Activated CD4-positive, alpha-beta T cell treated with anti-CD3 and anti-CD28 coated beads, Interleukin-2, amount 50 U/mL, for 48 hours (primary cell): ENCODE results near the gene CDK5RAP2.

Experiments
- DNase-seq, 2 experiments: peaks; one replicate each; pipeline ENCODE4 v3.0.0-alpha.2; 2020

Gene CDK5RAP2

DNA sequence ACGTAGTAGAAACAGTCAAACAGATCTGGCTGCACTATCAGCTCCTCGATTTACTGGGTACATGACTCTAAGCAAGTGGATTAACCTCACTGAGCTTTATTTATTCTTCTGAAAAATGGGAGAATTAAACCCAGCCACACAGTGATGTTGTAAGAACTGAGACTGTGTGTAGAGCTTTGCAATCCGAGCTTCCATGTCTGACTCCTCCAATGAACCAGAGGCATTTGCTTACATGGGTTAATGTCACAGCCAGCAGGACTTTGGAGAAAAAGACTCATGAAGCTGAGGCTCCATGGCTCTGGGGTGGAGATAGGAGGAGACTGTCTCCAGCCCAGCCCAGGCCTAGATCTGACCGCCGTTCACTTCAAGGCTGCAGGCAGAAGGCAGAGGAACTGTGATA lies 201.3 kb downstream of the CDK5RAP2 start:
- DNase-seq: no peak

DNA sequence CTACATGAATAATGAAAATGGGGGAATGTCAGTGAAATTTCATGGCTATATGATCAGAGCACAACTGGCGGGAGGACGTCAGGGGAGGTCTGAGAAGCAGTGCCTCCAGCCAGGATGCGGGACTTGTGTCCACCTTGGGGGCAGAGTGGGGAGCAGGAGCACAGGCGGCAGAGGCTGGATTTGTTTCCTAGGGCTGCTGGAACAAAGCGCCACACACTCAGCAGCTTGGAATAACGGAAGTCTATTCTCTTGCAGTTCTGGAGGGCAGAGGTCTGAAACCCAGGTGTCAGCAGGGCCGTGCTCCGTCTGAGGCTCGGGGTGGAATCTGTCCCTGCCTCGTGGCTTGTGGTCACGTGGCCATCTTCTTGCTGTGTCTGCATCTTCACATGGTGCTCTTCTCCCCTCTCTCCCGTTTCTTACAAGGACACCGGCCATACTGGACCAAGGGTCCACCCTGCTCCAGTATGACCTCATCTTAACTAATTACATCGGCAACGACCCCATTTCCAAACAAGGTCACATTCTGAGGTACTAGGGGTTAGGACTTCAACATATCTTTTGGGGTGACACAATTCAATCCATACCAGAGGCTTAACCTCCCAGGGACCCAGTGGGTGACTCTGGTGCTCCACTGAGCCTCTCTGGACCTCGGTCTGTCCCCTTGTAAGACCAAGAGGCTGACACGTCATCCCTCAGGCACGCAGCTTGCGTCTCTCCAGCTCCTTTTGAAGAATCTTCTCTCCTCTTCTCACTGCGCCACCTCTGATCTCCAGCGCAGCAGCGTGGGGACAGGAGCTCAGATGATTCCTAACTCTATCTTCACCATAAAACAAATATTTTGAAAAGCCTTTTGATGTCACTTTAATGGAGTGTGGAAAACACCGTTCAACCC lies 202.5 kb downstream of the CDK5RAP2 start:
- DNase-seq: no peak

DNA sequence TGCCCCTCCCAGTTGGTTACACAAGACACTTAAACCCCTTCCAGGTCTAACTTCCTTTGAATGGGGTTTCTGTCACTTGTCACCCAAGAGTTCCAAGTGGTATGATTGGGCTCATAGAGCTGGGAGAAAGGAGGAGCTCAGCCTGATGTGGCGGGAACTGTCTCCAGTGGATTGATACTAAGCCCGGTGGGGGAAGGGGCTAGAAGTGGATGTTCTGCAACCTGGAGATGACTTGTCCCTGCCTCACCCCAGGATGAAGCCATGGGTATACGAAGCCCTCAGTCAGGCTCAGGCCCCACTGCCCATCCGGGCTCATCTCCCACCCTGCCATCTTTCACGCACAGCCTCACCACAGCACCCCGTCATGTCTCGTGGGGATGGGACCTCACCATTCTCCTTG lies 203.9 kb downstream of the CDK5RAP2 start:
- DNase-seq: no peak

DNA sequence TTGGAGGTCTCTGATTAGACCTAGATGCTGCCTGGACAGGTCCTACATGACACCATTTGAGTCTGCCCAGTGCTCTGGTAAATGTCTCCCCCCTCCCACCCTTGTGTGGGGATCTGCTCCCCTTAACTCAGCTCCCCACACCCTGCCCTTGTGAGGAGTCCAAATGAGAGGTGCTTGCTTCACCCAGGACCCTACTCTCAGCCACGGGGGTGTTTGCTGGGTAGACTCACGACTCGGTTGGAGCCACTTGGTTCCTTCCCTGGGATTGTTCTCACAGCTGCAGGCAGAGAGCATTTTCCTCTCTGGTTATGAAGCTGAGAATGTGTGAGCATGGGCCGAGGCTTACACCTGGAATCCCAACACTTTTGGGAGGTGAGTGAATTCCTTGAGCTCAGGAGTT lies 204.7 kb downstream of the CDK5RAP2 start:
- DNase-seq: no peak

DNA sequence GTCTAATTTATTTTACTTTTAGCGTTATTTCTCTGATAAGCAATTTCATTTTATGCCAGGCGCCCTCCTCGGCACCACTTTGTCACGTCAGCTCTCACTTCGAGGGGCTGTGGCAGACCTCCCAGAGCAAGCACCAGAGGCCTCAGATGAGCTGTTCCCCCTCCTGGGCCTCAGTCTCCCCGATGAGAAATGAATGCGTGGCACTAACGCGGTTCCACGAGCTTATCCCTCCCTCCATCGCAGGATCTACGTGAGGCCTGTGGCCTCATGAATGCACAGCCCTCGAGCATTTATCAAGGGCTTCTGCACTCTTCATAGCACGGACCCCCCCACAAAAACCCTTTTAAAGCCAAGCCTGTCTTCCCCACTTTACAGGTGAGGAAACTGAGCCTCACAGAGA lies 205.2 kb downstream of the CDK5RAP2 start:
- no peak for DNase-seq

DNA sequence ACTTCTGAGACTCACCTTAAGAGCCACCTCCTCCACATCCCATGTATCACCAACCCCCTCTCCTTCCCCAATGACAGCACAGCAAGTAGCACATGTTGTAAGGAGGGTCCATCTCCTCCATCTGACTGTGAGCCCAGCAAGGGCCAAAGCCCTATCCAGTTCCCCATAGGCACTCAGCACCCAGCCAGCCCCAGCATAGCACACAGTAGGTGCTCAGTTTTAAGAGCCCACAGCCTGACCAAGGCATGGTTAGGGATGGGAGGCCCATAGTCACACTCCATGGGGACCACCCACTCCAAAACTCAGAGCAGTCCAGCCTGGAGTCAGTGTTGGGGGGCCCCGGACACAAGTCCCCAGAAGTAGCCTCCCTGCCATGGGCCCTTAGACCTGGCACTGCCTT lies 205.7 kb downstream of the CDK5RAP2 start:
- DNase-seq: no peak

DNA sequence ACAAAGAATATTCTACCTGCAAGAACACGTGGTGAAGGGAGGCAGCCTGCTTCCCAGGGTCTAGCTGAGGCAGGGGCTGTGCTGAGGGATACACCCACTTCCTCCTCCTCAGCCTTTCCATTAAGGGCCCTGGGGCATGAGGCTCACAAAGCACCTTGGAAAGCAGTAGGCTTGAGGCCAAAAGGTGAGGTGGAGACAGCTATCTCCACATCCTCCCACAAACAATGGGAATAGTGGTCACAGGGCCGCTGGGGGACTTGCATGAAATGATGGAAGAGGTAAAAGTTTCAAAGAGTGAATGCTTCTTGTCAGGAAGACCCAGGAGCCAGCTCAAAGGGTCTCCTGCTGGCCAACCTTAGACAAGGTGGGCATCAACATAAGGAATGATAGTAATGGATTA lies 207.9 kb downstream of the CDK5RAP2 start:
- DNase-seq: no peak

DNA sequence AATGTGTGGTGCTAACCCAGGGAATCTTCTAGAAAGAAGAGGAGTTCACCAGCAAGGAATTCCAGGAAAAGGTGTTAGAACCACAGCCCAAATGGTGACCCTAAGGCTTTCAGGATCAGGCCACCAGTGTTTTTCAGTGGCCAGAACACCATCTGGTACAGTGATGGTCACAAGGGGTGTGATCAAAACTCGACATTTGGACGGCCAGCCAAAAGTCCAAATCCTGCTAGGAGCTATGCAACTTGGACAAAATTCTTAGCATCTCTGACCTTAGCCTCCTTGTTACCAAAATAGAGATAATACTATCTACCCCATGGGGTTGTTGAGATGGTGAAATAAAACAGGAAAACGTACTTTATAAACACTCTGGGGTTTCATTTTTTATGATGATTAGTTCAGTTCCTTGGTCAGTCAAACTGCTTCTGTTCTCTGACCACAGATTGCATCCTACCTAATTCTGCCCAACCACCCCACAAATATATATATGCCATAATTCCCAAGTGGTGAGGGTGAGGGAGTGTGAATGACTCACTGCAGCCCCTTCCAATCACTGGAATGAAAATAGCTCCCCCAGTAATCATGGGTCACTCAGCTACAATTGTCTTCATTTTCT lies 210.3 kb downstream of the CDK5RAP2 start:
- no peak for DNase-seq

DNA sequence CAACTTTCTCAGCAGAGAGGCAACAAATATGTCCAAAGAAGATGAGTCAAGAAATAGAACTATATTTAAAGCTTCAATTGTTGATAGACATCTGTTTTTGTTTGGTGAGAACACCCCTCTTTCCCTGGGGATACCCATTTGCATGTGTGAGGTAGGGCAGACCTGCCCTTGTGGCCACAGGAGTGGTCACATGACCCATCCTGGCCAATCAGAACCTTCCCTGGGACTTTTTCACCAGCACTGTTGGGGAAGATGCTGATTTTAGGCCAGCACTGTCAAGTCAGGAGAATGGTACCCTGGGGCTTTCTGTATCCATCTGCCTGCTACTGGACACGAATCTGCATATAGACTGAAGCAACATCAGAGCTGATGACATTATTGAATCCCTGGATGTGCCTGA lies 211.2 kb downstream of the CDK5RAP2 start:
- DNase-seq: no peak

DNA sequence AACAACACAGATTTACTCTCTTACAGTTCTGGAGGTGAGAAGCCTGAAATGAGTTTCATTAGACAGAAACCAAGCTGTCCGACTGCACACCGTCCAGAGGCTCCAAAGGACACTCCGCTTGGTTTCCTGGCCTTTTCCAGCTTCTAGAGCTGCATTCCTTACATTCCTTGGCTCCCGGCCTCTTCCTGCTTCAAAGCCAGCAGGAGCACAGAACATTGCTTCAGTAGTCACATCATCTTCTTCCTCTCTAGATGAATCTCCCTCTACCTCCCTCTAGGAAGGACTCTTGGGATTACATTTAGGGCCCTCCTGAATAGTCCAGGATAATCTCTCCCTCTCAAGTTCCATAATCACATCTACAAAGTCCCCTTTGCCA lies 213.3 kb downstream of the CDK5RAP2 start:
- no peak for DNase-seq

DNA sequence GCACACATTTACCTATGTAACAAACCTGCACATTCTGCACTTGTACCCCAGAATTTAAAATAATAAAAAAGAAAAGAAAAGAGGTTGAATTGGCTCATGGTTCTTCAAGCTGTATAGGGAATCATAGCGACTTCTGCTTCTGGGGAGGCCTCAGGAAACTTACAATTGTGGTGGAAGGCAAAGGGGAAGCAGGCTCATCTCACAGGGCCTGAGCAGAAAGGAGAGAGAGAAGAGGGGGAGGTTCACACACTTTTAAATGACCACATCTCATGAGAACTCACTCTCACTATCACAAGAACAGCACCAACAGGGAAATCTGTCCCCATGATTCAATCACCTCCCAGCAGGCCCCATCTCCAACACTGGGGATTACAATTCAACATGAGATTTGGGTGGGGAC lies 214.6 kb downstream of the CDK5RAP2 start:
- DNase-seq: no peak

DNA sequence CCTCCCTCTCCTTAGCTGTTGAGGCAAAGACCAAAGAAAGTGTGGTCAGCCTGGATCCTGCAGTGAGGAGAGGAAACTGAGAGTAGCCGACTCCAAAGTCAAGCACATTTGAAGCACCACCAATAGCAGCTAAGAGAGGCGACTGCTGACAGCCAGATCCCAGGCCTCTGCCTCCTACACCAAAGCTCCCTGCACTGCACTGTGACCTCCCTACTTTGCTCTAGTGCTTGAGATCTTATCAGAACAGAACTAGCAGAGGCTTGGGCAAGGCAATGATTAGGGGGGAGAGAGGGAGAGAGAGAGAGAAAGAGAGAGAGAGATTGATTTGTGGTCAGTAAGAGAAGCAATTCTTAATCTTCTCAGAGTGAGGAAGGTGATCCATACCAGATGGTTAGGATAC lies 216.3 kb downstream of the CDK5RAP2 start:
- no peak for DNase-seq

DNA sequence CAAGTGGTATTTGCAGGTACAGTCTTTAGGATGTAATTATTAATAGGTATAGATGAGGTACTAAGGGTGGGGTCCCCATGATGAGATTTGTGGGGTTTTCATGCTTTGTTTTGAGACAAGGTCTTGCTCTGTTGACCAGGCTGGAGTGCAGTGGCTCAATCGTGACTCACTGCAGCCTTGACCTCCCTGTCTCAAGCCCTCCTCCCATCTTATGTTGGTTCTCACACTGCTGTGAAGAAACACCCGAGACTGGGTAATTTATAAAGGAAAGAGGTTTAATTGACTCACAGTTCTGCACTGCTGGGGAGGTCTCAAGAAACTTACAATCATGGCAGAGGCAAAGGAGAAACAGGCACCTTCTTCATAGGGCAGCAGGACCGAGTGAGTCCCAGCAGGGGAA lies 217.5 kb downstream of the CDK5RAP2 start:
- DNase-seq: no peak

DNA sequence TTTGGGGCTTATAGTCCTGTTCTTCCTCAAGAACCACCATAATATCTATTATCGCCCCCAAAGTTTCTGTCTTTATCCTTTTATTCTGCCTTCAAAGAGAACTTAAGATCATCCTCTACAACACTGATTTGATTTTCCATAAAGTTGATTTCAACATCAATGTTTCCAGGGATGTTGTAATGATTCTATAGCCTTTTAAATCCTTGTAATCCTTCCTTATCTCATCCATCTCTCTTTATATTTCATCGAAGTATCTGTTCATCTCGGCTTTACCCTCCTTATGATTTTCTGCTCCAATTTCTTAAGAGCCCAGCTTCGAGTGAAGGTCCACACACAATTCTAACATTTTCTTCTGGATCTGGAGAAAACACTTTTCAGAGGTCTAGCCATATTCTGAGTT lies 218.4 kb downstream of the CDK5RAP2 start:
- no peak for DNase-seq

DNA sequence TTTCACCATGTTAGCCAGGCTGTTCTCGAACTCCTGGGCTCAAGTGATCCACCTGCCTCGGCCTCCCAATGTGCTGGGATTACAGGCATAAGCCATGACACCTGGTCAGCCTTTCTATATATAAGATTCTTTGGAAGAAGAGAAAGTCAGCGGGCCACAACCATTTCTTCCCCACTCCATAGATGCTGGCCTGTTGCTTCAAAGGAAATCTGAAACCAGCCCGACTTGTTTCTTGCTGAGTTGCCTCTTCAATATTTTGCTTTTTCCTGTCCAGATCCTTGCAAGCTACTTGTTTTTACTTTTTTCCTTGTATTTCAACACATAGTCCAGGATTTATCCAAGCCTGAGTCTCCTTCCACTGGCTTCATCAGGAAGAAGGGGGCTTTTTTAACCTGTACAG lies 219.5 kb downstream of the CDK5RAP2 start:
- no peak for DNase-seq

DNA sequence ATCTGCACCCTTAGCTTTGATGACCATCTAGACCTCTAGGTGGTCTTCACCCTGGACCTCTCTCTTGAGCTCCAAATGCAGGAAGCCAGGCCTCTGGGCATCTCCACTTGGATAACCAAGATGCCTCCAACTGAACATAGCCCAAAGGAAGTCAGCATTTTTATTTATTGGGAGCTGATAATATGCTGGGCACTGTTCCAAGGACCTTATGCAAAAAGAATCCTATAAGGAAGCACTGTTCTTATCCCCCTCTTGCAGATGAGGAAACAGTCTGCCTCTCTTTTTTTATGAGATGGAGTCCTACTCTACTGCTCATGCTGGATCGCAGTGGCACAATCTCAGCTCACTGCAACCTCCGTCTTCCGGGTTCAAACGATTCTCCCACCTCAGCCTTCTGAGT lies 219.9 kb downstream of the CDK5RAP2 start:
- DNase-seq: no peak

DNA sequence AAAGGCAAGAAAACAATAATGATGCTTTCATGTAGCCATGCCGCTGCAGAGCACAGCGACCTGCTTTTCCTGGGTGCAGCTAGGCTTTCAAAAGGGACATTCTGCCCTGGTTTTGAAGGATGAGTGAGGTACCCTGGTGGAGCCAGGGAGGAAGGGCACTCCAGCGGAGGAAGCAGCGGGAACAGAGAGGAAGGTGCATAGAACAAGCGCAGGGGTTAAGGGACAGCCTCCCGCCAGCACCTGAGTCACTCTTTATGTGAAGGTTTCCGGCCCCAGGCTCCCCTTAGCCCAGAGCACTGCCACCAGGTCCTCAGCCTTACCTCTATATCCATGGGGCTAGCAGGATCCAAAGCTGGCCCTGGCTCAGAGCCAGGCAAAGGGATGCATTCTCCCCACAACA lies 221.1 kb downstream of the CDK5RAP2 start:
- no peak for DNase-seq

DNA sequence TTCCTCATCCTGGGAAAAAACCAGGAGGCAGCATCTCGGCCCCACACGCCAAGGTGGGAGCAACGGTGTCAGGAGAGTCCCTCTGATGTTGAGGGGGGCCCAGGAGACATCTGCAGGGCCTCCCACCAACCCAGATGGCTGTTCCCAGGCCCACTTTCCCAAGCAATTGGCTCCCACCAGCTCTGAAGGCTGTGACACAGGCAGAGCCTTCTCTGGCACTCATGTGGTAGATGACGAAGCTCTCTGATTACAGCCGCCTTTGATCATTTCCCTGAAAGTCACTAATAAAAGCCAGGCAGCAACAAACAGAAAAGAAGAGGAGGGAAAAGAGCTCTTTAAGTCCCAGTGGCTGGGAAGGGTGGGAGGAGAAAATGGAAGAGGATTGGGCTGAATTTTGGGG lies 226.5 kb downstream of the CDK5RAP2 start:
- DNase-seq: no peak

DNA sequence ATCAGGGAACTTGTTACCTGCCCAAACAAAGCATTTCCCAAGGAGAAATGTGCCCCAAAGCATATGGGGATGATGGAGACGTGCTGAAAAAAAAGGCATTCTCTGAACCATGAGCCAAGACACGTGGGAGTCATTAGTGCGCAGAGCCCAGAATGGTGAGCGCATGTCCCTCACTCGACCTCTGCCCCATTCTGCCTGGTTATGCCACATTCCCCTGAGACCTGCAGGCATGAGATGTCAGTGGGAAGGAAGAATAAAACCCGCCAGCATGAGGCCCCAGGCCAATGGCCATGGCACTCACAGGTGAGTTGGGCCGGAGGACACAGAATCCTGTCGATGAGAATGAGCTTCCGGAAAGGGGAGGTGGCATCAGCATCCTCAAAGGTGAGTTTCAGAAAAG lies 228.9 kb downstream of the CDK5RAP2 start:
- DNase-seq: no peak

DNA sequence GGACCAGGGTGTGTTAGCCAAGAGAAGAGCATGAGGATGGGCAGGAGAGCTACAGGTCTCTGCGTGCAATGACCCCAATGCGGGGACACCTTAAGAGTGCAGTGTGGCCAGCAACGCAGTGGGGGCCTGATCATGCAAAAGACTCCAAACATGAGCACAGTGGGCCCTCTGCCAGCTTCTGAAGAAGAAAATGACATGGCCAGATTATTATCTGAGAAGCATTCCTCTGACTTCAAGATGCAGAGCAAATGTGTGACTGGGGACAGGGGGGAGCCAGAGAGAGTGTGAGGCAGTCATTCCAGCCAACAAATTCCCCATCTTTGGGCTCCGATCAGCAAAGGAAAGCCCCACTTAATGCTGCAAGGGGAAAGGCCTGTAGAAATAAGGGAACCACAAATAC lies 229.4 kb downstream of the CDK5RAP2 start:
- DNase-seq: no peak

DNA sequence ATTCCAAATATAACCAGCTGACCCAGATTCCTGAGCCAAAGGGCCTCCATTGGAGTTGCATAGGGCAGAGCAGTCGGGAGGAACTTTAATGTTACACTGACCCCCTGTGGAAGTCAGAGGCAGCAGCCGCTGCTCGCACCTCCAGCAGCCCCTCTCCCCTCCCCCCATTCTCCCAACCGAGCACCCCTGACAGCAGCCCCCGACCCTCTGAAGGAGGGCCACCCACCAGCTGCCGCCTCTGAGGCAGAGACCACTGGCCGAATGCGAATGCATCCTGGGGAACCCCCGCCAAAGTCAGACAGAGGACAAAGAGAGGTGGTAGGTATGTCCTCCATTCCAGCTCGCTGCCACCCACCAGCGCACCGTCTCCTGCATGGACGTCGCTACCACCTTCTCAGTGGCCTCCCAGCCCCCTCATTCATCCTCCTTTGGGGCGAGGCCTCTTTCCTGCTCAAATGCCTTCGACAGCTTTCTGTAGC lies 231.0 kb downstream of the CDK5RAP2 start:
- DNase-seq: peak; percentile 14 to 19

DNA sequence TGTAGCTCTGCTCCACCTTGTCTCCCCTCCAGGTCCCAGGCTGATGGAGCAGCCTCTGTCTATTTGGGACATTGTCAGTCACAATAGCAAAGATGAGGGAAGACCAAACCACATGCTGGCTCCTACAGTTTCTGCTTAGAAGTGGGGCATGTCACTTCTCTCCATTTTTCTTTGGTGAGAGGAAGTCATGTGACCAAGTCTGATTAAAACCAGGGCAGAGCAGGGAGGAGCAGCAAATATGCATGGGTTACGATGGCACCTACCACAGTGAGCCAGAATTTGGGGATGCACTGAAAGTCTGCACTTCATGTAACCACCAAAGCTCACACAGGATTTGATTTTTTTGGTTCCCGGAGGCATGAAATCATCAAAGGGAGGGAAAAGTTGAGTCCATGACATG lies 234.6 kb downstream of the CDK5RAP2 start:
- DNase-seq: no peak

DNA sequence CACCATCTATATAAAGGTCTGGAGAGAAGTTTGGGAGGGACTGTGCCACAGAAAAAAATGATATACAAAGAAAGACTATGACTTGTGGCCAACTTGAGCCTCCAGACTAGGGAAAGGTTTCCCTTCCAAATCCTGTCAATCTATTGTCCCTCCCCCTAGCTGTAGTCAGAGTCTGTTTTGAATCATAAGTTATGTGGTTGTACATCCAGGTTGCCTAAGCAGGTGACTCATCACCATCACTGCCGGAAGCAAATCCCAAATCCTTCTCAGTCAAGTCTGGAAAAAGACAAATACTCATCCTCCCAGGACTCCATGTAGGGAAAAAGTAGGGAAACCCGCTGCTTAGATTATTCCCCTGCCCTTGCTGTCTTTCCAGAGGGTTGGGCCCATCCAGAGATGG lies 235.7 kb downstream of the CDK5RAP2 start:
- no peak for DNase-seq

DNA sequence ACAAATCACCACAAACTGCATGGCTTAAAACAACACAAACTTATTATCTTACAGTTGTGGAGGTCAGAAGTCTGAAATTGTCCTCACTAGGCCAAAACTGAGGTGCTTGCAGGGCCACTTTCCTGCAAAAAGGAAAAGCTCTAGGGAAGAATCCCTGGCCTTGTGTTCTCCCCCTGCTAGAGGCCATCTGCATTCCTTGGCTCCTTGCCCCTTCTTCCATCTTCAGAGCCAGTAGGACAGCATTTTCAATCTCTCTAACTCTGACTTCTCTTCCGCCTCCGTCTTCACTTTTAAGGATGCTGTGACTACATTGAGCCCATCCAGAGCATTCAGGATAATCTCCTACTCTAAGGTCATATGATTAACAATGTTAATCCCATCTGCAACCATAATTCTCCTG lies 236.6 kb downstream of the CDK5RAP2 start:
- DNase-seq: no peak
